Measurements from ENCODE around the gene KIAA1328. TPM values are rescaled to one million over a fixed set of nuclear protein-coding genes. Genes with fewer than 3 reads are reported as not detected.

KIAA1328 gene
- total RNA-seq, 1 experiment from 2014 or later, result 6.2 TPM

DNA sequence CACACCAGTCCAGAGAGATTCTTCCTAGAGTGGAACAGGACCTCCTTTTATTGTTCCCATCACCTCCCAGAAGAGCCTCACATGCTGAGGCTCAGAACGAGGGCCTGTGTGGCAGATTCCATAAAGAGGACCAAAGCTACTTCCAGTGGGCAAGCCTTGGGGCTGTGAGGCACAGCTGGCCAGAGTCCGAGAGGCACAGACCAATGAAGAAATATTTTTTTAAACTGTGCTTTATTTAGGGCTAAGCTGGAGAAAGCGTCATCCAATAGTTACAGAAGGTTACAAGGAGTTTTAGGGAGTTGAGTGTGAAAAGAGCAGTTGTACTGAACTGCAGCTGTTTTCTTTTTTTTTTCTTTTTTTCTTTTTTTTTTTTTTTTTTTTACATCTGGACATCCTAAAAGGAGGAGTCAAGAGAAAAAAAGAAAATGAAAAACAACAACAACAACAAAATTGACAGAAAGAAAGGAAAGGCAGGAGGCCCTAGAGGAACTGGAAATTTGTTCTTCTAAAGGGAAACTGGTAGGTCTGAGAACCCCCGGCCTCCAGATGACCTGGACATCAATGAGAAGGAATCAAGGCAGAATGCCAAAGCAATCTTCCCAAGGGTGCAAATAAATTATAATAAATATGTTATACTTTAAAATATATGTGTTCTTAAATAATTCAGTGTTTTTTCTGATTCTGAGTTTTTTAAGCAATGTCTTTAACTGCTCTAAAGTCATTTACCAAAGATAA lies 414.1 kb downstream of the KIAA1328 start:
- CTCF ChIA-PET, result no interaction called here
- in situ Hi-C loops (cut with HindIII; ENCODE audit: low pct_unique_long_range_greater_than_20kb, low sequenced_read_pairs), result no loop called here
- Histone ChIP-seq H3K9me3 (ENCODE audit: control insufficient read depth, insufficient read depth, low read depth, low read length) (no peaks in the 10 kb centered on the region), H3K36me3 (ENCODE audit: control insufficient read depth, insufficient read depth, low read length) (no peaks in the 10 kb centered on the region), H3K4me1 (ENCODE audit: control insufficient read depth, insufficient read depth, low read length) (no peaks in the 10 kb centered on the region), H3K4me3 (ENCODE audit: low read depth in 2 of 2, low read length in 2 of 2) (no peak overlapping the region), H3K27me3 (ENCODE audit: control insufficient read depth, insufficient read depth, low read length) (no peaks in the 10 kb centered on the region), H3K27ac (ENCODE audit: low read length) (no peak overlapping the region)
- POLR2A ChIA-PET, result no interaction called here
- BruUV-seq (replicated peaks), result no TSS peak
- intact Hi-C loops (cut with micrococcal nuclease; ENCODE audit: unreplicated experiment), result no loop called here
- TF ChIP-seq SIN3A (IDR thresholded peaks at IDR 0.05; ENCODE audit: borderline replicate concordance, insufficient read depth, low read depth, low read length) (no peak), TCF7L2 (IDR thresholded peaks at IDR 0.05; ENCODE audit: low read depth, low read length) (no peak)
- TF ChIP-seq, protein P1, sequence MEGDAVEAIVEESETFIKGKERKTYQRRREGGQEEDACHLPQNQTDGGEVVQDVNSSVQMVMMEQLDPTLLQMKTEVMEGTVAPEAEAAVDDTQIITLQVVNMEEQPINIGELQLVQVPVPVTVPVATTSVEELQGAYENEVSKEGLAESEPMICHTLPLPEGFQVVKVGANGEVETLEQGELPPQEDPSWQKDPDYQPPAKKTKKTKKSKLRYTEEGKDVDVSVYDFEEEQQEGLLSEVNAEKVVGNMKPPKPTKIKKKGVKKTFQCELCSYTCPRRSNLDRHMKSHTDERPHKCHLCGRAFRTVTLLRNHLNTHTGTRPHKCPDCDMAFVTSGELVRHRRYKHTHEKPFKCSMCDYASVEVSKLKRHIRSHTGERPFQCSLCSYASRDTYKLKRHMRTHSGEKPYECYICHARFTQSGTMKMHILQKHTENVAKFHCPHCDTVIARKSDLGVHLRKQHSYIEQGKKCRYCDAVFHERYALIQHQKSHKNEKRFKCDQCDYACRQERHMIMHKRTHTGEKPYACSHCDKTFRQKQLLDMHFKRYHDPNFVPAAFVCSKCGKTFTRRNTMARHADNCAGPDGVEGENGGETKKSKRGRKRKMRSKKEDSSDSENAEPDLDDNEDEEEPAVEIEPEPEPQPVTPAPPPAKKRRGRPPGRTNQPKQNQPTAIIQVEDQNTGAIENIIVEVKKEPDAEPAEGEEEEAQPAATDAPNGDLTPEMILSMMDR (IDR thresholded peaks at IDR 0.05), result no peak
- TF ChIP-seq, protein P2, sequence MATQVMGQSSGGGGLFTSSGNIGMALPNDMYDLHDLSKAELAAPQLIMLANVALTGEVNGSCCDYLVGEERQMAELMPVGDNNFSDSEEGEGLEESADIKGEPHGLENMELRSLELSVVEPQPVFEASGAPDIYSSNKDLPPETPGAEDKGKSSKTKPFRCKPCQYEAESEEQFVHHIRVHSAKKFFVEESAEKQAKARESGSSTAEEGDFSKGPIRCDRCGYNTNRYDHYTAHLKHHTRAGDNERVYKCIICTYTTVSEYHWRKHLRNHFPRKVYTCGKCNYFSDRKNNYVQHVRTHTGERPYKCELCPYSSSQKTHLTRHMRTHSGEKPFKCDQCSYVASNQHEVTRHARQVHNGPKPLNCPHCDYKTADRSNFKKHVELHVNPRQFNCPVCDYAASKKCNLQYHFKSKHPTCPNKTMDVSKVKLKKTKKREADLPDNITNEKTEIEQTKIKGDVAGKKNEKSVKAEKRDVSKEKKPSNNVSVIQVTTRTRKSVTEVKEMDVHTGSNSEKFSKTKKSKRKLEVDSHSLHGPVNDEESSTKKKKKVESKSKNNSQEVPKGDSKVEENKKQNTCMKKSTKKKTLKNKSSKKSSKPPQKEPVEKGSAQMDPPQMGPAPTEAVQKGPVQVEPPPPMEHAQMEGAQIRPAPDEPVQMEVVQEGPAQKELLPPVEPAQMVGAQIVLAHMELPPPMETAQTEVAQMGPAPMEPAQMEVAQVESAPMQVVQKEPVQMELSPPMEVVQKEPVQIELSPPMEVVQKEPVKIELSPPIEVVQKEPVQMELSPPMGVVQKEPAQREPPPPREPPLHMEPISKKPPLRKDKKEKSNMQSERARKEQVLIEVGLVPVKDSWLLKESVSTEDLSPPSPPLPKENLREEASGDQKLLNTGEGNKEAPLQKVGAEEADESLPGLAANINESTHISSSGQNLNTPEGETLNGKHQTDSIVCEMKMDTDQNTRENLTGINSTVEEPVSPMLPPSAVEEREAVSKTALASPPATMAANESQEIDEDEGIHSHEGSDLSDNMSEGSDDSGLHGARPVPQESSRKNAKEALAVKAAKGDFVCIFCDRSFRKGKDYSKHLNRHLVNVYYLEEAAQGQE (IDR thresholded peaks at IDR 0.05; ENCODE audit: insufficient read depth in 1 of 2, low read depth in 2 of 2, low read length in 1 of 2), result no peak
- ATAC-seq (no peak), DNase-seq (ENCODE audit: low read depth, low spot score) (no peak)

DNA sequence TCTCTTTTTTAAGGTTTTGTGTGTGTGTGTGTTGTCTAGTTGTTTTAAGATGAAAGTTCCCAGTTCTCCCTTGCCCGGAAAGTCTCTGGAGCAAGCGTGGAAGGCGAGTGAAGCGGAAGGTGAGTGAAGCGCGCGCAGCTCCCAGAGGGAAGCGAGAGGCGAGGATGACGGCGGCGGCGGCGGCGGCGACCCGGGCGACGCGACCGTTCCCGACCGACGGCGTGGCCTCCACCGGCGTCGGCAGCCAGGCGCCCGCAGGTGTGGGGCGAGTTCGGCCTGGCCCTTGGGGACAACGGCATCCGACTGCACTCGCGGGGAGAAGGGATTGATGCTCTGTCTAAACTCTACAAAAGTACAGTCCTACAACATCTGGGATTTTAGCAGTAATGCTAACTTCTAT lies 414.8 kb downstream of the KIAA1328 start:
- Histone ChIP-seq H3K4me3 (ENCODE audit: low read depth in 2 of 2, low read length in 2 of 2) (no peak overlapping the region), H3K36me3 (ENCODE audit: control insufficient read depth, insufficient read depth, low read length) (no peaks in the 10 kb centered on the region), H3K4me1 (ENCODE audit: control insufficient read depth, insufficient read depth, low read length) (no peaks in the 10 kb centered on the region), H3K27ac (ENCODE audit: low read length) (no peak overlapping the region), H3K27me3 (ENCODE audit: control insufficient read depth, insufficient read depth, low read length) (no peaks in the 10 kb centered on the region), H3K9me3 (ENCODE audit: control insufficient read depth, insufficient read depth, low read depth, low read length) (no peaks in the 10 kb centered on the region)
- CTCF ChIA-PET, result no interaction called here
- no peak for DNase-seq (ENCODE audit: low read depth, low spot score)
- POLR2A ChIA-PET, result no interaction called here
- no peak for ATAC-seq
- intact Hi-C loops (cut with micrococcal nuclease; ENCODE audit: unreplicated experiment) (no loop called here), in situ Hi-C loops (cut with HindIII; ENCODE audit: low pct_unique_long_range_greater_than_20kb, low sequenced_read_pairs) (no loop called here)
- no TSS peak for BruUV-seq (replicated peaks)
- TF ChIP-seq POLR2AphosphoS5 (IDR thresholded peaks at IDR 0.05; ENCODE audit: low read depth, low read length) (no peak), TCF7L2 (IDR thresholded peaks at IDR 0.05; ENCODE audit: low read depth, low read length) (no peak), SIN3A (IDR thresholded peaks at IDR 0.05; ENCODE audit: borderline replicate concordance, insufficient read depth, low read depth, low read length) (no peak)
- TF ChIP-seq, protein P1 (IDR thresholded peaks at IDR 0.05), result no peak
- TF ChIP-seq, protein P2 (IDR thresholded peaks at IDR 0.05; ENCODE audit: insufficient read depth in 1 of 2, low read depth in 2 of 2, low read length in 1 of 2), result no peak
